Measurements from ENCODE around the gene NME7.
A peak's percentile ranks its signal among the peaks of the same experiment; 100 is the strongest.
"Not testable (repeated sequence)": the region's sequence is repeated elsewhere in the genome, so short reads cannot be mapped to it uniquely, and the experiment has no call there.

Gene NME7

GRCh38 chr1:169367686-169368405 is at the start of gene NME7, which contains the start of gene BLZF1:
Gene NME7, minus strand, starts transcription at chr1:169367797. Its CDS starts 87 bp downstream, at chr1:169367710.
Gene BLZF1, plus strand, starts transcription at chr1:169368195. Its CDS starts 1,328 bp downstream, at chr1:169369523.
- DNase-seq (ENCODE audit: low spot score) = peak; percentile 96

GRCh38 chr1:169414952-169415351 is 47.4 kb upstream of the NME7 start:
- DNase-seq (ENCODE audit: low spot score) = no peak

GRCh38 chr1:169408340-169408739 is 40.7 kb upstream of the NME7 start:
- not testable (repeated sequence) for DNase-seq (ENCODE audit: low spot score)

GRCh38 chr1:169402578-169402977 is 35.0 kb upstream of the NME7 start:
- DNase-seq (ENCODE audit: low spot score) = not testable (repeated sequence)

GRCh38 chr1:169395955-169396354 is 28.4 kb upstream of the NME7 start:
- no peak for DNase-seq (ENCODE audit: low spot score)

GRCh38 chr1:169392406-169392805 is 24.8 kb upstream of the NME7 start:
- no peak for DNase-seq (ENCODE audit: low spot score)

- no peak for DNase-seq (ENCODE audit: low spot score)
Observed at GRCh38 chr1:169390303-169390702, 22.7 kb upstream of the NME7 start.

GRCh38 chr1:169387399-169387798 is 19.8 kb upstream of the NME7 start:
- no peak for DNase-seq (ENCODE audit: low spot score)

- no peak for DNase-seq (ENCODE audit: low spot score)
Observed at GRCh38 chr1:169383449-169383848, 15.9 kb upstream of the NME7 start.

- DNase-seq (ENCODE audit: low spot score) = no peak
Observed at GRCh38 chr1:169381162-169381561, 13.6 kb upstream of the NME7 start.

- DNase-seq (ENCODE audit: low spot score) = no peak
Observed at GRCh38 chr1:169371404-169371803, 3.8 kb upstream of the NME7 start.

- DNase-seq (ENCODE audit: low spot score) = no peak
Observed at GRCh38 chr1:169368406-169368769, 791 bp upstream of the NME7 start.

- no peak for DNase-seq (ENCODE audit: low spot score)
Observed at GRCh38 chr1:169367096-169367685, 406 bp downstream of the NME7 start.

- no peak for DNase-seq (ENCODE audit: low spot score)
Observed at GRCh38 chr1:169364948-169365347, 2.6 kb downstream of the NME7 start.

- DNase-seq (ENCODE audit: low spot score) = no peak
Observed at GRCh38 chr1:169363046-169363730, 4.4 kb downstream of the NME7 start.

- no peak for DNase-seq (ENCODE audit: low spot score)
Observed at GRCh38 chr1:169361281-169361680, 6.3 kb downstream of the NME7 start.

GRCh38 chr1:169360415-169360814 is 7.2 kb downstream of the NME7 start:
- DNase-seq (ENCODE audit: low spot score) = no peak

- no peak for DNase-seq (ENCODE audit: low spot score)
Observed at GRCh38 chr1:169348383-169349036, 19.1 kb downstream of the NME7 start.

GRCh38 chr1:169347688-169348382 is 19.8 kb downstream of the NME7 start:
- DNase-seq (ENCODE audit: low spot score) = no peak

- no peak for DNase-seq (ENCODE audit: low spot score)
Observed at GRCh38 chr1:169346036-169346589, 21.5 kb downstream of the NME7 start.

- DNase-seq (ENCODE audit: low spot score) = no peak
Observed at GRCh38 chr1:169345511-169345910, 22.1 kb downstream of the NME7 start.

- not testable (repeated sequence) for DNase-seq (ENCODE audit: low spot score)
Observed at GRCh38 chr1:169342096-169342495, 25.5 kb downstream of the NME7 start.

Measured in left forelimb (tissue), 1 donor.